ENCODE data around the gene KCNAB2.

KCNAB2 gene

DNA sequence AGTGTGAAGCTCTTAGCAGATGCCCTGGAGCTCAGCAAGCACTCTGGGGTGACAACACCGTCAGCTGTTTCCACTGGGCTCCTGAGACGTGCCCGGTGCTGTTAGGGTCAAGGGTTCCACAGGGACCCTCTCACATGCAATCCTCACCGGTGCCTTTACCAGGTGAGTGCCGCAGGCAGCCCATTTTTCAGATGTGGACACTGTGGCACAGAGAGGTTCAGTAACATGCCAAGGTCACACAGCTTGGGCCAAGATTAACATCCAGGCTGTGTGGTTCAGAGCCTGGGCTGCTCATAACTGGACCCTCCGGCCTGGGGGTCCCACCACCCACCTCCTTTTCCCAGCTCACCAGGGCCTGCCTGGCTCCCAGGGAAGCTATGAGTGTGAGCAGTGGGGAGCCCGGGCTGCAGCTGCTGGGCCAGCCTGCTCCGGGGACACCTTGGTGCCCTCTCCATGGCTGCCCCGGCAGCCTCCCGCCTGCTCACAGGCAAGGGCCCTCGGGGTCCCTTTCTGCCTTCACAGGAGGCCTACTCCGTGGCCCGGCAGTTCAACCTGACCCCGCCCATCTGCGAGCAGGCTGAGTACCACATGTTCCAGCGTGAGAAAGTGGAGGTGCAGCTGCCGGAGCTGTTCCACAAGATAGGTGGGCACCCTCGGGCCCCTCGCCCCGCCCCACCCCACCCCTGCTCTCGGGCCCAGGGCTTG is 49.3 kb downstream of the KCNAB2 start:
- DNase-seq (ENCODE audit: low spot score) (no peak), FAIRE-seq (no peak)

DNA sequence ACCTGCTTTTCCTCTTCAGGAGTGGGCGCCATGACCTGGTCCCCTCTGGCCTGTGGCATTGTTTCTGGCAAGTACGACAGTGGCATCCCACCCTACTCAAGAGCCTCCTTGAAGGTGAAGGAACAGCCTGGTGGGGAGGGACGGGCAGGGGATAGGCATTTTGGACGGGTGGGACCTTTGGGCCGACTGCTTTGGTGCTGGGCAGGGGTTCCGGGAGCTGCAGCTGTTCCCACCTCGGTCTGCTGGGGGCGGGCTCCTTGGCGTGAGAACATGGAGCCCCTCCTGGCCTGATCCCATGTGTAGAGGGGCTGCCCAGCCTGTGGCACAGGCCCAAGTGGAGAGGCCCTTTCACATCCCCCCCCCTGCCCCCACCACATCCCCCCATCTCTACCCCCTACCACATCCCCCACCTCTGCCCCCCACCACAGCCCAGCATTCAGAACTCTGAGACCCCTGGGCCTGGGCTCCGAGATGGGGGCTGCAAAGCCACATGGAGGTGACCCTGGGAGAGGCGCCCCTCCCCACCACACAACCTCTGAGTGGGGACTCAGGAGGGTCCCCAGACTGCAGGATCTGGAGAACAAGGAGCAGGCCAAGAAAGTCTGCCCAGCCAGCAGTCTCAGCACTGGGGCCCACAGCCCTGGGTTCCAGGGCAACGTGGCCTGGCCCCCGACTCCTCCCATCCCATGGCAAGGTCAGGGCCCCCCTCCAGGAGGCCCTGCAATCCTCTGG is 50.0 kb downstream of the KCNAB2 start:
- DNase-seq (ENCODE audit: low spot score) = no peak
- no peak for FAIRE-seq

DNA sequence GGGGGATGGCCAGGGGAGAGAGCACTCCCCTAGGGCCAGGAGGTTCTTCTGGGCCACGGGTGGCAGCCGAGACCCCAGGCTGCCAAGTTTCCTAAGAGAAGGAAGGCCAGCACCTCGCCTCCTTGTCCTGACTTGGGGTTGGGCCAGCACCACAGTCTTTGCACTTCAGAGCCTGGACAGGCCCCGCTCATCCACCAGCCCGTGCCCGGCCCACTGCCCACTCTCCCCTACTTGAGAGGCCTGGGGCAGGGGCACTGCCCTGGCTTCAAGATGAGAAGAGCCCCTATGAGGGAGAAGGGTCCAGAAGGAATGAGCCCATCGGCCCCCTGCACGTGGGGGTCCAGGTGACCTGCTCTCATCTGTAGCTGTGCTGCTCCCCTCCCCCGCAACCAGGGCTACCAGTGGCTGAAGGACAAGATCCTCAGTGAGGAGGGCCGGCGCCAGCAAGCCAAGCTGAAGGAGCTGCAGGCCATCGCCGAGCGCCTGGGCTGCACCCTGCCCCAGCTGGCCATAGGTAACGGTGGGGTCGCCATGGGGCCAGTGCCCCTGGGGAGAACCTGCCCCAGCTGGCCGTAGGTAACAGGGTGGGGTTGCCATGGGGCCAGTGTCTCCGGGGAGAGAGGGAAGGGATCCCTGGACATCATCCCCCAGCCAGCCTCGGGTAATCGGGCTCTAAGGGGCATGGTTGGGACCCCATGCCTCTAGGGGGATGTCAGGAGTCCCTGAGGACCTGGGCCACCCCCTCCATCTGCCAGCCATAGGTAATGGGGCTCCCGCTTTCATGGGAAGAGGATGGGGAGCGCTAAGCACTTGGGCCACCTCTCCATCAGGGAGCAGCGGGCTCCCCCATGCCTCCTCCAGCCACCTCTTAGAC is 50.8 kb downstream of the KCNAB2 start:
- DNase-seq (ENCODE audit: low spot score) (no peak), FAIRE-seq (no peak)

DNA sequence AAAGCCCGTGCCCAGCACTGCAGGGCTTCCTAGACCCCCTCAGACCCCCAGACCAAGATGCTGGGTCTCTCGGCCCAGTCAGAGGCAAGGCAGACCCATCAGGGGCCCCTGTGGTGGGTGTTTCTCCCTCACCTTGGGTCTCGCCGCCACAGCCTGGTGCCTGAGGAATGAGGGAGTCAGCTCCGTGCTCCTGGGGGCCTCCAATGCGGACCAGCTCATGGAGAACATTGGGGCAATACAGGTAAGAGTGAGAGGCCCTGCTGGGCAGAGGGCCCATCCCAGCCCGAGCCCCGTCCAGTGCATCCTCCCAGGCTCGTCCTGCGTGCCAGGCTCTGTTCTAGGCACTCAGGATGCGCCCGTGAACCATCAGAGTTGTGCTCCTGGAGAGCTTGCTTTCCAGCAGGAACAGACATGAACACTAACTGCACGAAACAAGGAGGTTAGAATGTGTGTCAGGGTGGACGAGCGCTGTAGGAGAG is 51.5 kb downstream of the KCNAB2 start:
- FAIRE-seq = no peak
- no peak for DNase-seq (ENCODE audit: low spot score)

DNA sequence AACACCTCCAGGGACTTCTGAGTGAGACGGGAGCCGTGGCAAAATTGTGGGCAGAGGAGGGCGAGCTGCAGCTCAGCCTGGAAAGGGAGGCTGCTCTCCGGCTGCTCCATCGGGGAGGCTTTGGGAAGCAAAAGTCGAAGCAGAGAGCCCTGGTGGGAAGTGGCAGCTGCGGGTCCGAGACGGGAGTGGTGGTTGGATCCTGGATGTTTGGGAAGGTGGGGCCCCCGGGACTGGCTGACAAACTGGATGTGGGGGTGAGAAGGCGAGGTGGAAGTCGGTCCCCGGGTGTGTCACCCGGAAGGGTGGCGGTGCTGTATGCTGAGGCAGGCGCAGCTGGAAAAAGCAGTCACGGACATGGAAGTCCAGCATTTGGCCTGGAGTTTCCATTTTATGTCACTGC is 52.1 kb downstream of the KCNAB2 start:
- DNase-seq (ENCODE audit: low spot score) = no peak
- no peak for FAIRE-seq

DNA sequence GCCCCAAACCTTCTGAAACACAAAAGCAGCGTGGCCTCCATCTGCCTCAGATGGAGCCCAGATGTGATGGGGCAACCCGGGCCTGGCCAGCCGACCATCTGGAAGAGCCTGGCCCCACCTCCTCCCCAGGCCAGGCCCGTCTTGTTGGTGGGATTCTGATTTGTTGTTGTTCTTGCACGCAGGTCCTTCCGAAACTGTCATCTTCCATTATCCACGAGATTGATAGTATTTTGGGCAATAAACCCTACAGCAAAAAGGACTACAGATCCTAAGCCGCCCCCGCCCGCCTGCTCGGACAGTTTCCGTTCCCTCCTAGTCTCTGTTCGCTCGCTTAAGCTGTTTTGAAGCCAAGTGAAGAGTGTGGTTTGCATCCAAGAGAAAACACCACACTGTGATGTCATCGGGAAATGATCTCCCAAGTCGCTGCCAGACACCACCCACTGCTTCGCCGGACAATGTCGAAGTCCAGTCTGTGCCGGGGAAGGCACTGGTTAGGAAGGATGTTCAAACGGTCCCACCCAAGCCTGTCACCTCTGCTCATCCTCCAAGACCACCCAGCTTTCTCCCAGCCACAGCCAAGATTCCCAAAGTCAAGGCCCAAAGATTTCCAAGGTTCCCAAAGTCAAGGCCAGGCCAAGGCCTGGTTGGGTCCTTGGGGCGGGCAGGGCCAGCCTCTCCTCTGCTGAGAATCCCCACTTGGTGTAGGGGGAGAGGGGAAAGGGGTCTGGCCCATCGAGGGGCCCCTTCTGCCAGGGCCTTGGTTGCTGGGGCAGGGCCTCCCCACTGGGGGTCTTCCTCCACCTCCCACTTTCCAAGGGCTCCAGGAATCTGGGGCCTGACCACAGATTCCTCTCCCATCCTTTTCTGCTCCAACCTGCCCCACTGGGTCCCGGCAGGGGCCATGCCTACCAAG is 52.9 kb downstream of the KCNAB2 start:
- DNase-seq (ENCODE audit: low spot score) (no peak), FAIRE-seq (no peak)

DNA sequence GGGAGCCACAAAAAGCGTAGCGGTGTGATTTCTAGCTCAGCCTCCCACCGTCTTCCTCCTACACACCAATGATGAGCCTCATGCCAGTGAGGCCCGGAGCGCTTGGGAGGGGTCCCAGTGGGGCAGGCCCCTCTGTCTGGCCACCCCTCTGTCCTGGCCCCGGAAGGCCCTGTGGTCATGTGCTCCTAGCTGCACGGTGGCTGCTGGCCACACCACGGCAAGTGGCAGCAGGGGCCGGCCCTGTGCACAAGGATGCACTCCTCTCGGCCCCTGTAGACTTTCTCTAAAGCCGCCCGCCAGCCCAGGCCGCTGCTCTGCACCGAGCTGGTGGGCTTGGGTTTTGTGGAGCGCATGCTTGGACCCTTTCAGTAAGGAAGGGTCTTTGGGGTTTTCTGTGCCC is 53.6 kb downstream of the KCNAB2 start:
- FAIRE-seq = no peak
- no peak for DNase-seq (ENCODE audit: low spot score)

DNA sequence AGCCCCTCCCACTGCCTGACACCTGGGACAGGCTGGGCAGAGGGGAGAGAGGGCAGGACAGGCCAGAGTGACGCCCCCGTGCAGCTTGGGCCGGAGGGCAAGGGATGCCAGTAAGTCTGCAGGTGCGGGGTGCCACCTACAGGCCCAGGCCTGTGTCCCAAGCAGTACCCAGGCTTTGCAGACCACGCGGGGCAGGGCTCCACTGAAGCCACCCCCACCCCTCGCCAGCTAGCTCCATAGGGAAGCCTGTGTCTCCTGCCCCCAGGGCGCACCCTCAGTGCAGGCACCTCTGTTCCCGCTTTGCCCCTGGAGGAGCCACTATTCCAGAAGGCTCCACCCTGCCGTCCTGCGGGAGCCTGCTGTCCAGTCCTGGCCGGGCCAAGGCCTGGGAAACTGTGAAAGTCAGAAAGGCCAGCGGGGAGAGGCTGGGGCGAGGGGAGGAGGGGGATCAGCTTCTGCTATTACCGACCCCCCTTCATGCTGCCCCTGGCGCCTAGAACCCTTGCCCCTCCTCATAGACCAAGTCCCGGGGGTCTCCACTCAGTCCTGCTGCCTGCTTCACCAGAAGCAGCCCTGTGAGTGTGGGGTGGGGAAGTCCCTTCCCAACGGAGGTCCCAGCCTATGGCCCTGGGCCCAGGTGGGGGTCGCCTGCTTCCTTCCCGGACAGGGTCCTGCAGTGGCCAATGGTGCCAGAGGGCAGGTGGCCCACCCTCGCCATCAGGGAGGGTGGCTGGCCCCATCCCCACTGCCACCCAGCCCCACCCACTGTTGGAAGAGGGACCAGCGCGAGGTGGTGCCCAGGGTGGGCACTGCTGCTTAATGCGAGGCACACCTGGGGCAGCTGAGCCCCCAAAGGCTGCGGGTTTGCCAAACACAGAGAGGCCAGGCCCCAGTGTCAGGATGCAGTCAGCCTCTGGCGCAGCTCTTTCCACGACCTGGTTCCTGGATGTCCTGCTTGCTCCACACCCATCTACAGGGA is 54.4 kb downstream of the KCNAB2 start:
- no peak for DNase-seq (ENCODE audit: low spot score)
- no peak for FAIRE-seq

DNA sequence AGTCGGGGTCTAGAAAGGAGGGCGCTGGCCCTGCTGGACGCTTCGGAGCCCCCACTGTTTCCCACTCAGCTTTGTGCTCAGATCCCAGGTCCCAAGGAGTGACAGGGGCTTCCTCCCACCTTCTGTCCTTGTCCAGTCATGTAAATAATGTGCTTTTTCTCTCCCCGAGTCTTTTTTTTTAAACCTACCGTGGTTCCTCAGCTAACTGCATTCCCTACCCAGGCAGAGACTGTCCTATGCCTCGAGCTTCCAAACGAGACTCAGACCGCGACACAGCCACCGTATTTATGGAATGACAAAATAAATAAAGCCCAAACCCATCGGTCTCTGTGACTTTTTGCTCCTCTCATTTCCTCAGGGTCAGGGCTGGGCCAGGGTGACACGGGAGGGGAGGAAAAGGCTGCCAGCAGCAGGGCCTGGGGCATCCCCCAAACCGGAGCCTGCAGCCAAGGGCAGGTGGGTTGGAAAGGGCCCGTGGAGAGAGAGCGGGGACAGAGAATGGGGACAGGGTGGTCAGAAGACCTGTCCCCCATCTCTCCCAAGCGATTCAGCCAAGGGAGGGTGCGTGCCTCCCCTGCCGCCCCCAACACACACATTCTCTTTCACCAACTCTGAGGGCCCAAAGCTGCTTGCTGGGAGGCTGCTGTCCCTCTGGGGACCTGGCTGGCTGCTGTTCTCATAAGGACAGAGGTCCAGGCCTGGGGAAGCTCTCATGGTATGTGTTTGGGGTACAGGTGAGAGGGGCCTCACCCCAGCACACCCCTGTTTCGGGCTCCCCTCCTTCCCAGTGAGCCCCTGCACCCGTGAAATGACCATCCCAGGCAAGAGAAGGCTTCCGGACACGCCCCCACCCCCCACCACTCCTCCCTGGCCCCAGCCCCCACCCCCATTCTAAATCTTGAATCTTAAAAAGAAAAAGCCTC is 55.4 kb downstream of the KCNAB2 start:
- DNase-seq (ENCODE audit: low spot score) (no peak), FAIRE-seq (no peak)

DNA sequence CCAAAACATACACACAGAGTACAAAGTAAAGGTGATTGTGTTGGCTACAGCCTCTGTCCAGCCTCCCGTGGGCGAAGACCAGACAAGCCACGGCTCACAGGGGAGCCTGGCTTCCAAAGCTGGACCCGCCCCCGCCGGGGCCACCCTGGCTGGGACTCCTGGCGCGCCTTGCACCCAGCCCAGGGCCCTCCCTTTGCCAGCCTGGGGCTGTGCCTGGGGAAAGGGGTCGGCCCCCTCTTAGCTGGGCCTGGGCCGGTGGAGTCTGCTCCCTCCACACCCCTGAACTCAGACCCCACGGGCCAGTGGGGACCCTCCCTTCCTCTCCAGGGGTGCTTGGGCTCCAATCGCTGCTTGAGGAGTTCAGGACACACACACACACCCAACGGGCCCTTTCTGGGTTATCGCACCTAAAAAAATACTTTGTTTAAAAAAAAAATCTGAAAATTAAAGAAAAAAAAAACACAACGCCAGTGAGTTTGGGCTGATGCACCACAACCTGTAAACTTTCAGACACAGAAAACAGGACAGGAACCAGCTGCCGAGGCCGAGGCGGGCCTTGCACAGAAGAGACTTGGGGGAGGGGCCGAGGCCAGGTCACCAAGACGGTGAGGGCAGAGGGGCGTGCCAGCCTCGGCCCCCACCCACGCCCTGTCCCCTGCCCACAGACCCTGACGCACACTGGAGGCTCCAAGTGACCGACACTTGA is 56.3 kb downstream of the KCNAB2 start:
- FAIRE-seq (no peak), DNase-seq (ENCODE audit: low spot score) (no peak)

DNA sequence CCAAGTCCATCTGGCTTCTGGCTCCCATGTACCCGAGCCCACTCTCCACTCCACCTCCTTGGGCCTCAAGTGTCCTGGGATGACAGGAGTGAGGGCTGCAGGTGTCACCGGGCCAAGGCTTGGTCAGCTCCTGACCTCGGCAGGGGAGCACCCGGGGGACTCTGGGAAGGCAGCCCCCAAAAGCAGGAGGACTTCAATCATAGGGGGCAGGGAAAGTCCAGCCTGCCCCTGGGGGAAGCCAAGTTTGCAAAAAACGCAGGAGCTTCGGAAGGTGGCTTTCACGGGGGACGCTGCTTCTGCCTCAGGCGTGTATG is 56.8 kb downstream of the KCNAB2 start:
- FAIRE-seq = no peak
- no peak for DNase-seq (ENCODE audit: low spot score)

DNA sequence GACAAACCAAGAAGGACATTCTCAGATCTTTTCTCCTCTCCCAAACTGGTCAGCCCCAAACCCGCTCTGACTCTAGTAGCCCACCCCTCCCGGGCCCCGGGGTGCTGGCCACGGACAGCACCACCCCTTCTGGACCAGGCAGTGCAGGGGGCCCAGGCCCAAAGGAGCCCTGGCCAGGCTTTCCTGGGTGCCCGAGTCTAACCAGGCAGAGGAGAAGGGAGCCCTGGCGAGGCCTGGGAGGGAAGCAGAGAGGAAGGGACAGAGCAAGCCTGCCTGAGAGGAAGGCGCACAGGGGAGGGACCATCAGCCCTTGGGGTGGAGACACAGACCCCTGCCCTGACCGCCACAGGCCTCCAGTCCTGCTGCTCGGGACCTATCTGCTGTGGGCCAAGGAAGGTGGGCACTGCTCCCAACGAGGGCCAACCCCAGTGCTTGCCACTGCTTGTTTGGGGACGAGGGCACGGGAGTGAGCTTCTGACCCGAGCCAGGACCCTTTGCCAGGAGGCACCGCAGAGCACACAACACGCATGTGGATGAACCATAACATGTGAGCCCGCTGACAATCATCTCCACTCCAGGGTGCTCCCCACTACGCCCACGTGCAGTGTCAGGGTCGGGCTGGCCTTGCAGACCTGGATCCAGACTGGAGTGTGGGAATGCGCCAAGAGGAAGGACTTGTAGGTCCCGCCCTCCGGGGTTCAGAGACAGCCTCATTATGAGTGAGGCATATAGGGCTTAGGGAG is 57.6 kb downstream of the KCNAB2 start:
- DNase-seq (ENCODE audit: low spot score) = no peak
- FAIRE-seq = no peak

DNA sequence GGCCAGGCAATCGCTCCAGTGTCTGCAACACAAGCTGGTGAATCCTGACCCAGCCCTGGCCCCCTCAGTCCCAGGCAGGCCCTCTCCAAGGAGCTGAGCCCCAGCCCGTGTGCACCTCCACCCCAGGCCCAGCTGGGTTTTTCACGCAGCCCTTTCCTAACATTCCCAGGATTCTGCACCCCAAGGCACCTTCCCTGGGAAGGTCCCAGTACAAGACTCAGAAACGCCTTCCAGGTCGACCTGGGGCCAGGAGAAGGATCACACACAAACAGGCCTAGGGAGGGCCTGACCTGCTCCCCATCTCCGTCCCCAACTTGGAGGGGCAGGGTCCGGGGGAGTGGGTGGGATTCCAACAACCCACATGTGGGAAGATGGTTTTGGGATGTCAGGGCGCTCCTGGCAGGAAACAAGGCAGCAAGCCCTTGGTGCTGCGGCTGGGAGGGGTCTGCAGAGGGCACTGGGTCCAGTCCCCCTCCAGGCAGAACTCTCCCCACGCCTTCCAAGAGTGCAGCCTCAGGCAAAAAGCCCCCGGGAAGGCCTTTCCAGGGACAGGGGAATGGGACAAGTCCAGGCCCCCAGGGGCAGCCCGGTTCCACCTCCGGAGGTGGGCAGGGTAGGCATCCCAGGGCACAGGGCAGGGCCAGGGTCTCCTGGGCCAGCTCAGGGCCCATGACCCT is 58.3 kb downstream of the KCNAB2 start:
- FAIRE-seq (no peak), DNase-seq (ENCODE audit: low spot score) (no peak)

DNA sequence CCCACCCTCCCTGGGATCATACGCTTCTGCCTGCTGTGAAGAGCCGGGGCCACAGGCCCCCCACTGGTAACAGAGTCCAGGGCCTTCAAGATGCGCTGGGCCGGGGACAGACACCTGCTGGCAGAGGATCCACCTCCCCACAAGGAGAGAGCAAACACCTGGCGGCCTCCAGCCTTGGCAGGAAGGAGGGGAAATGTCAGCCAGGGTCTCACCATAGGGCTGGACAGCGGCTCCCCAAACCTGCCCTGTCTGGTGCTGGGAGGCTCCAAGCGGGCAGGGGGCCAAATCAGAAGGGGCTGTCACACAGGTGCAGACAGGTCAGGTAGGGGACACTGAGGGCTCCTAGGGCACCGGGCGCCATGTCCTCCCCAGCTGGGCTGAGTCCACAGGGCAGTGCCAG is 58.9 kb downstream of the KCNAB2 start:
- no peak for DNase-seq (ENCODE audit: low spot score)
- FAIRE-seq = no peak

DNA sequence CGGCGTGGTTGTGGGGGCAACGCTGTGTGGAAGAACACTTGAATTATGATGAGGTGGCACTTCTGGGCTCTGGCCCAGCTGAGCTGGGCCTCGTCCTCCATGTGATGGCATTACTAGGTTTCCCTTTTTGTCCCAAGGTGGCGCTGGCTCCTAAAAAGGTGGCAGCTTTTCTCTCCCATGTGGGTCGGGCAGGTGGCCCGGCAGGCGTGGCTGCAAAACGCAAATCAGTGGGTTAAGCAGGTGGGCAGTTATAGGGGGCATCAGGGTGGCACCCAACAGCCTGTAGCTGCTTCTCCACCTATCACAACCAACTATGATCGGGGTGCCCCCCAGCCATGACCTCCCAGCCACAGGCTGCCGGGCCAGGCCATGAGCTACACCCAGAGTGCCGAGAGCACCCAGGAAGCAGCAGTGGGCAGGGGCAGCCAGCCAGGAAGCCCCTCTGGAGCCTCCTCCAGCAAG is 59.6 kb downstream of the KCNAB2 start:
- FAIRE-seq (no peak), DNase-seq (ENCODE audit: low spot score) (no peak)

DNA sequence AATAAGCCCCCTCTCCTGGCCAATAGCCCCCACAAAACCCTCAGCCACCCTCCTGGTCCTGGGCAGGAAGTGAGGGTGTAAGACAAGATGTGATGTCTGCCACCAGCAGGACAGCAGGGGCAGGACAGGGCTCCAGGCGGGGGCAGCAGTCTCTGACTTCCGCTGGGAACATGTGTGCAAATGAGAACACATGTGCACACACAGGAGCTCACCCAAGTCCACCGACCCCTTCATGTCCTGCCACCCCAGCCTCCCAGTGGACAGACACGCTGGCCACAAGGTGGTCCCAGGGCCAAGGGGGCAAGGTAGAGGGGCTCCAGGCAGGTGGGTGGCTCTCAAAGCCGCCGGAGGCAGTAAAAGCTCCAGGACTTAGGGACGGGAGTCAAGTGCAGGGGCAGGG is 60.1 kb downstream of the KCNAB2 start:
- no peak for DNase-seq (ENCODE audit: low spot score)
- FAIRE-seq = no peak

DNA sequence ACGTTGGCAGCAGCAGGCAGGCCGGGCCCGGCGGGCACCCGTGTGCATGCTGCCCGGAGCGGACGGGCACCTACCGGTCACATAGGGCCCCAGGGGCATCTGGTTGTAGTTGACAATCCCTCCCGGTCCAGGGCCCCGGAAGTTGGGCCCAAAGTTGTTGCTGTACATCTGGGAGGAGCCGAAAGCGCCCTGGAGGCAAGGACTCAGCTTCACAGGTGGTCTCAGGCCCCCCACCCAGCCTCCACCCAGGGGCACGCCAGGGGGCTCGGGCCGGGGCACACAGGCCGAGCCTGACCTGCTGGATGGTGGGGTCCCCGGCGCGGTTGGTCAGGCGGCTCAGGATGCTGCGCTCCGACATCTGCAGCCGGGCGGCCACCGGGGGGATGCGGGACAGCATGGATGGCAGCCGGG is 60.6 kb downstream of the KCNAB2 start:
- no peak for FAIRE-seq
- DNase-seq (ENCODE audit: low spot score) = no peak
